Transverse colon (tissue), 4 donors: ENCODE results near the gene CFAP65. TPM values are rescaled to one million over a fixed set of nuclear protein-coding genes. Genes with fewer than 3 reads are reported as not detected.
A peak's percentile ranks its signal among the peaks of the same experiment; 100 is the strongest.

Source experiments
- DNase-seq: peaks from one replicate; pipeline ENCODE4 v3.0.0-alpha.2; 2019
- H3K27ac ChIP-seq, 4 donors: fragments of 200-600 bp; sonication (generic); 2 replicates each; pipeline ENCODE4 v1.5.1; 2016 to 2018; ENCODE audit warnings: inconsistent platforms in 4 of 4
- H3K27me3 ChIP-seq: fragments of 200-600 bp; sonication (generic); 2 replicates; pipeline ENCODE4 v1.5.1; 2017; ENCODE audit warnings: inconsistent platforms
- H3K36me3 ChIP-seq, 4 donors: fragments of 200-600 bp; sonication (generic); 2 replicates each; pipeline ENCODE4 v1.5.1; 2017 to 2019; ENCODE audit warnings: inconsistent platforms in 4 of 4
- H3K4me1 ChIP-seq, 4 donors: fragments of 200-600 bp; sonication (generic); 2 replicates each; pipeline ENCODE4 v1.5.1; 2017 to 2020; ENCODE audit warnings: inconsistent platforms in 4 of 4
- H3K4me3 ChIP-seq, 4 donors: fragments of 200-600 bp; sonication (generic); 1 replicate in 1 of 4; 2 replicates in 3 of 4; pipeline versions ENCODE4 v1.5.1 to v1.6.1; 2017 to 2019; ENCODE audit warnings: inconsistent platforms in 4 of 4
- H3K9me3 ChIP-seq, 2 donors: fragments of 200-600 bp; sonication (generic); 2 replicates each; pipeline ENCODE4 v1.5.1; 2017 to 2019; ENCODE audit warnings: inconsistent platforms in 2 of 2
- CTCF ChIP-seq, 5 experiments: fragments of 200-600 bp in 3 of 5; fragments of 450-650 bp in 2 of 5; sonication (generic) in 3 of 5; IDR thresholded peaks; 1 replicate in 2 of 5; 2 replicates in 3 of 5; pipeline ENCODE4 v1.5.1; 2016 to 2017; ENCODE audit warnings: antibody characterized with exemption in 5 of 5, inconsistent platforms in 3 of 5, mild to moderate bottlenecking in 2 of 5, moderate library complexity in 1 of 5
- EP300 ChIP-seq: sonication (generic); formaldehyde crosslinking; IDR thresholded peaks from one replicate; pipeline ENCODE4 v1.6.1; 2017; ENCODE audit warnings: antibody characterized with exemption, low read depth
- POLR2A ChIP-seq: fragments of 450-650 bp; IDR thresholded peaks from one replicate; pipeline ENCODE4 v1.6.1; 2016; ENCODE audit warnings: antibody characterized with exemption, mild to moderate bottlenecking, moderate library complexity
- POLR2AphosphoS5 ChIP-seq, 3 donors: sonication (generic); formaldehyde crosslinking; IDR thresholded peaks; one replicate each; pipeline ENCODE4 v1.6.1; 2016; ENCODE audit warnings: antibody characterized with exemption in 3 of 3
- WGBS, 2 donors: methylation state at CpG; one replicate each; pipeline ENCODE4 v1.1.5; 2018; ENCODE audit warnings: low coverage in 1 of 2; 5-methylcytosine and 5-hydroxymethylcytosine counted together
- in situ Hi-C, 4 donors: fragments of 200-750 bp; cut with MboI; loops; one replicate each; pipeline versions ENCODE4 v1.15.0 to v1.15.1; 2017; ENCODE audit warnings: low sequenced_read_pairs in 3 of 4, low pct_ligation_motif_present in 1 of 4, low pct_unique_long_range_greater_than_20kb in 1 of 4
- intact Hi-C: fragments of 100-400 bp; cut with DNase I; formaldehyde crosslinking; loops from one replicate; pipeline ENCODE4 v1.15.1; 2023; ENCODE audit warnings: low total_unique reads
- total RNA-seq, 4 donors: library from RNA; depleted of rRNA; stranded (reverse); fragments of >200 nt; gene quantifications; one replicate each; pipeline ENCODE4 v1.1.0, GENCODE V29; 2016

Gene CFAP65
- total RNA-seq, 4 donors from 2014 or later = 0.64 to 3.0 (median 1.5) TPM; not detected in 1

- in situ Hi-C loops = no loop called here
- Histone ChIP-seq H3K27me3 (peaks cover 81% of the 10 kb centered on the region), H3K9me3 (no peaks in the 10 kb centered on the region), H3K4me3 (no peak overlapping the region), H3K27ac (peak overlapping the region in 1 of 4 donors; percentile 90), H3K36me3 (no peaks in the 10 kb centered on the region), H3K4me1 (peaks cover 14 to 41% (median 28%) of the 10 kb centered on the region in 4 donors)
- TF ChIP-seq EP300 (no peak), POLR2AphosphoS5 (IDR thresholded peaks at IDR 0.05) (no peak), CTCF (IDR thresholded peaks at IDR 0.05) (no peak), POLR2A (no peak)
- 50 to 81% methylated on average over 4 to 10 of the region's 10 CpGs for WGBS, 2 donors
- intact Hi-C loops = no loop called here
- DNase-seq = no peak
Measured at GRCh38 chr2:218999021-218999880, 42.1 kb downstream of the CFAP65 start.

GRCh38 chr2:218998414-218999002 lies 42.8 kb downstream of the CFAP65 start:
- 58 to 60% methylated on average over 2 to 12 of the region's 12 CpGs for WGBS, 2 donors
- peaks cover 20 to 47% (median 35%) of the 10 kb centered on the region in 4 donors for H3K4me1 ChIP-seq
- in situ Hi-C loops = no loop called here
- H3K36me3 ChIP-seq = no peaks in the 10 kb centered on the region
- DNase-seq = no peak
- no peaks in the 10 kb centered on the region for H3K9me3 ChIP-seq
- peaks cover 81% of the 10 kb centered on the region for H3K27me3 ChIP-seq
- H3K4me3 ChIP-seq = no peak overlapping the region
- intact Hi-C loops = no loop called here
- TF ChIP-seq EP300 (no peak), POLR2AphosphoS5 (IDR thresholded peaks at IDR 0.05) (no peak), CTCF (IDR thresholded peaks at IDR 0.05) (no peak), POLR2A (no peak)
- peak overlapping the region in 1 of 4 donors; percentile 90 for H3K27ac ChIP-seq

- H3K27ac ChIP-seq = peak overlapping the region in 1 of 4 donors; percentile 45
- no peak for DNase-seq
- WGBS, 2 donors = 45% methylated on average over 2 of the region's 2 CpGs; no CpG with 5 or more reads in 1 of the 2 donors
- TF ChIP-seq POLR2AphosphoS5 (IDR thresholded peaks at IDR 0.05) (no peak), POLR2A (no peak), EP300 (no peak), CTCF (IDR thresholded peaks at IDR 0.05) (no peak)
- in situ Hi-C loops (no loop called here), intact Hi-C loops (no loop called here)
- H3K4me1 ChIP-seq = peaks cover 23 to 47% (median 38%) of the 10 kb centered on the region in 4 donors
- H3K36me3 ChIP-seq = no peaks in the 10 kb centered on the region
- H3K27me3 ChIP-seq = peaks cover 81% of the 10 kb centered on the region
- no peak overlapping the region for H3K4me3 ChIP-seq
- no peaks in the 10 kb centered on the region for H3K9me3 ChIP-seq
Measured at GRCh38 chr2:218997731-218998130, 43.6 kb downstream of the CFAP65 start.

- Histone ChIP-seq H3K4me3 (no peak overlapping the region), H3K9me3 (no peaks in the 10 kb centered on the region), H3K4me1 (peaks cover 16 to 40% (median 33%) of the 10 kb centered on the region in 4 donors), H3K27me3 (peaks cover 81% of the 10 kb centered on the region), H3K27ac (peak overlapping the region; percentile 6 to 66 (median 41)), H3K36me3 (no peaks in the 10 kb centered on the region)
- in situ Hi-C loops = no loop called here
- DNase-seq = no peak
- TF ChIP-seq EP300 = no peak
- TF ChIP-seq CTCF (IDR thresholded peaks at IDR 0.05) = no peak
- no peak for TF ChIP-seq POLR2AphosphoS5 (IDR thresholded peaks at IDR 0.05)
- no peak for TF ChIP-seq POLR2A
- intact Hi-C loops = no loop called here
- 28% methylated on average over 4 of the region's 4 CpGs; no CpG with 5 or more reads in 1 of the 2 donors for WGBS, 2 donors
Measured at GRCh38 chr2:218996937-218997336, 44.4 kb downstream of the CFAP65 start.
